Measurements from ENCODE around the gene IQSEC3. TPM values are rescaled to one million over a fixed set of nuclear protein-coding genes. Genes with fewer than 3 reads are reported as not detected.

The IQSEC3 gene
- total RNA-seq, 3 donors from 2014 or later (not counting 1 experiment from before 2014, with no cell fraction given) = 4.4 to 7.1 (median 5.3) TPM

DNA sequence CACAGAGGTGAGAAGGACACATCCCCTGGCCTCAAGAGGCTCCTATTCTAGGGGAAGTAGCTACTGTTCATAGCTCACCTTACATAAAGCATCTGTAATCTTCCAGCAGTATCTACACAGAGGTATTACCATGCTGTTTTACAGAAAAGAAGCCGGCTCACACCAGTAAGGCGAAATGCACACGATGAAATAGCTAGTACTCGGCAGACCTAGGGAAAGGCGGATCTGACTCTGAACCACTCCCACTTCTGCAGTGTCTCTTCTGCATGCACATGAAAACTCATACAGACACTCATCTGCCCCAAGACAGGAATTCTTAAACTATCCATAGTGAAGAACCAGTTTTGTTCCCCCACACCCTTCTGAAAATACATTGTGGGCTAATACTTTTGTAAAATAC is 73.6 kb downstream of the IQSEC3 start:
- Mint-ChIP-seq H3K4me3 (peak overlapping the region; percentile 89), H3K4me1 (peaks cover 12 to 18% of the 10 kb centered on the region in 2 donors), H3K27ac (peak overlapping the region in 1 of 2 donors; percentile 72), H3K36me3 (no peaks in the 10 kb centered on the region), H3K9me3 (no peaks in the 10 kb centered on the region), H3K27me3 (ENCODE audit: low read depth in 2 of 2) (peaks cover 0 to 10% of the 10 kb centered on the region in 2 donors)
- no peak for ATAC-seq
- Histone ChIP-seq H3K4me3 (ENCODE audit: low read length) (no peak overlapping the region), H3K27me3 (ENCODE audit: control insufficient read depth, insufficient read depth, low read length) (no peaks in the 10 kb centered on the region), H3K4me1 (ENCODE audit: control insufficient read depth, insufficient read depth, low read length) (no peaks in the 10 kb centered on the region), H3K36me3 (ENCODE audit: control insufficient read depth, insufficient read depth, low read length) (no peaks in the 10 kb centered on the region), H3K27ac (ENCODE audit: low read length) (no peak overlapping the region), H3K9me3 (ENCODE audit: control insufficient read depth, insufficient read depth, low read length) (no peaks in the 10 kb centered on the region)
- intact Hi-C loops (cut with micrococcal nuclease) = no loop called here
- WGBS (ENCODE audit: insufficient coverage) = 94% methylated on average over 5 of the region's 5 CpGs
- DNase-seq = no peak
- no peak for TF ChIP-seq CTCF (IDR thresholded peaks at IDR 0.05)

DNA sequence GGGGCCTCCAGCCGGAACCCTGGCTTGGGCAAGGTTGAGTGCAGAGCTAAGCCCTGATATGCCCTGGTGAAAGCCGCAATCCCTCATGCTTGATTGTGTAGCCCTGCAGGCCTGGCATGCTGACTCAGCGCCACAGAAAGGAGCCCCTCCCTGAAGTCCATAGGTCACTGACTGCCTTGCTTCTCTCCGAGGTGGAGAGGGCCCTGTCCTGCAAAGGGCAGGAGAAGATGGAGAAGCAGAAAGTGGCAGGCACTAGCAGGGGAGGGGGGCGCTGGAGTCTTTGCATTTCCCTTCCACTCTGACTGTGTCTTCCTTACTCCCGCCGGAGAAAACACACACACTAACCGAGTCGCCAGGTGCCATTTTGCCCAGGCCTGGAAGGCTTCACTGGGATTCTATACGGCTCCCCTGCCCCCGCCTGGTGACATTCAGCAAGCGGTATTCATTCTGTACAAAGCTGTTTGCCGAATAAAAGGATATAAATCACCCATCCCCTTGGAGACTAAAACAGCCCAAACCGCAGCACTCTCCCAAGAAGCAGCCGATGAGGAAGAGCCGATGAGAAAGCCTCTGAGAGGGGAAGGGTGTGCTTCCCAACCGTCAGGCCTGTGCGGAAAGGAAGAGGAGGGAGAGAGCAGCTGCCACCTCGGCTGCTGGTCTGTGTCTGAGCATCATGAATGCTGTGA is 77.5 kb downstream of the IQSEC3 start:
- Histone ChIP-seq H3K27me3 (ENCODE audit: control insufficient read depth, insufficient read depth, low read length) (no peaks in the 10 kb centered on the region), H3K27ac (ENCODE audit: low read length) (no peak overlapping the region), H3K9me3 (ENCODE audit: control insufficient read depth, insufficient read depth, low read length) (no peaks in the 10 kb centered on the region), H3K4me1 (ENCODE audit: control insufficient read depth, insufficient read depth, low read length) (no peaks in the 10 kb centered on the region), H3K4me3 (ENCODE audit: low read length) (no peak overlapping the region), H3K36me3 (ENCODE audit: control insufficient read depth, insufficient read depth, low read length) (no peaks in the 10 kb centered on the region)
- Mint-ChIP-seq H3K36me3 (no peaks in the 10 kb centered on the region), H3K27ac (no peak overlapping the region), H3K4me3 (no peak overlapping the region), H3K9me3 (no peaks in the 10 kb centered on the region), H3K27me3 (ENCODE audit: low read depth in 2 of 2) (peaks cover 0 to 10% of the 10 kb centered on the region in 2 donors), H3K4me1 (peaks cover 12 to 16% of the 10 kb centered on the region in 2 donors)
- ATAC-seq = no peak
- TF ChIP-seq CTCF (IDR thresholded peaks at IDR 0.05) = no peak
- intact Hi-C loops (cut with micrococcal nuclease) = no loop called here
- DNase-seq = no peak
- WGBS (ENCODE audit: insufficient coverage) = 75% methylated on average over 18 of the region's 19 CpGs

- H3K36me3 Mint-ChIP-seq = no peaks in the 10 kb centered on the region
- H3K4me1 Mint-ChIP-seq = peaks cover 6 to 11% of the 10 kb centered on the region in 2 donors
- 70% methylated on average over 4 of the region's 5 CpGs for WGBS (ENCODE audit: insufficient coverage)
- ATAC-seq = no peak
- H3K4me3 Mint-ChIP-seq = no peak overlapping the region
- Histone ChIP-seq H3K27me3 (ENCODE audit: control insufficient read depth, insufficient read depth, low read length) (no peaks in the 10 kb centered on the region), H3K4me1 (ENCODE audit: control insufficient read depth, insufficient read depth, low read length) (no peaks in the 10 kb centered on the region), H3K4me3 (ENCODE audit: low read length) (no peak overlapping the region), H3K9me3 (ENCODE audit: control insufficient read depth, insufficient read depth, low read length) (no peaks in the 10 kb centered on the region), H3K36me3 (ENCODE audit: control insufficient read depth, insufficient read depth, low read length) (no peaks in the 10 kb centered on the region), H3K27ac (ENCODE audit: low read length) (no peak overlapping the region)
- no peak overlapping the region for H3K27ac Mint-ChIP-seq
- intact Hi-C loops (cut with micrococcal nuclease) = no loop called here
- DNase-seq = no peak
- no peaks in the 10 kb centered on the region for H3K9me3 Mint-ChIP-seq
- peaks cover 0 to 3% of the 10 kb centered on the region in 2 donors for H3K27me3 Mint-ChIP-seq (ENCODE audit: low read depth in 2 of 2)
- TF ChIP-seq CTCF (IDR thresholded peaks at IDR 0.05) = no peak
Observed at GRCh38 chr12:144650-145284, 78.2 kb downstream of the IQSEC3 start.

Data from natural killer cell (primary cell).